HUES64 (cell line): ENCODE results near the gene BIRC3.

Experiments
- H3K27ac ChIP-seq: 2 replicates; pipeline ENCODE4 v1.7.0; 2013; ENCODE audit warnings: low read depth, low read length, inconsistent platforms
- H3K27me3 ChIP-seq: 2 replicates; pipeline ENCODE4 v1.6.1; 2013; ENCODE audit warnings: mild to moderate bottlenecking, low read length; ENCODE audit not compliant: insufficient read depth
- H3K36me3 ChIP-seq: 2 replicates; pipeline ENCODE4 v1.6.1; 2013; ENCODE audit warnings: mild to moderate bottlenecking, low read length; ENCODE audit not compliant: insufficient read depth
- H3K4me1 ChIP-seq: 2 replicates; pipeline ENCODE4 v1.6.1; 2013; ENCODE audit warnings: mild to moderate bottlenecking, low read length, moderate library complexity; ENCODE audit not compliant: insufficient read depth
- H3K4me3 ChIP-seq: 2 replicates; pipeline ENCODE4 v1.5.1; 2013; ENCODE audit warnings: mild to moderate bottlenecking, low read length, moderate library complexity
- H3K9ac ChIP-seq: 2 replicates; pipeline ENCODE4 v1.6.1; 2013; ENCODE audit warnings: mild to moderate bottlenecking, low read depth, low read length
- H3K9me3 ChIP-seq: 2 replicates; pipeline ENCODE4 v1.6.1; 2013; ENCODE audit warnings: low read depth, low read length; ENCODE audit not compliant: insufficient read depth
- WGBS: fragments of 150-250, 120-280 bp; methylation state at CpG from one replicate; pipeline ENCODE4 v1.1.7; 2013; ENCODE audit warnings: missing lambda C conversion rate; 5-methylcytosine and 5-hydroxymethylcytosine counted together

Gene BIRC3

GRCh38 chr11:102313238-102313940, 3.9 kb upstream of the BIRC3 start:
- Histone ChIP-seq H3K9me3 (no peaks in the 10 kb centered on the region), H3K9ac (no peak overlapping the region), H3K27ac (no peak overlapping the region), H3K4me3 (no peak overlapping the region), H3K4me1 (no peaks in the 10 kb centered on the region), H3K36me3 (no peaks in the 10 kb centered on the region), H3K27me3 (peaks cover 9% of the 10 kb centered on the region)
- WGBS = 79% methylated on average over 4 of the region's 4 CpGs

- no peak overlapping the region for H3K27ac ChIP-seq
- H3K4me1 ChIP-seq = no peaks in the 10 kb centered on the region
- no peaks in the 10 kb centered on the region for H3K9me3 ChIP-seq
- 94% methylated on average over 2 of the region's 2 CpGs for WGBS
- peaks cover 13% of the 10 kb centered on the region for H3K27me3 ChIP-seq
- H3K36me3 ChIP-seq = no peaks in the 10 kb centered on the region
- H3K4me3 ChIP-seq = no peak overlapping the region
- H3K9ac ChIP-seq = no peak overlapping the region
Observed at GRCh38 chr11:102314784-102315183, 2.5 kb upstream of the BIRC3 start.

- Histone ChIP-seq H3K4me1 (no peaks in the 10 kb centered on the region), H3K27ac (no peak overlapping the region), H3K36me3 (no peaks in the 10 kb centered on the region), H3K27me3 (peaks cover 13% of the 10 kb centered on the region), H3K4me3 (no peak overlapping the region), H3K9me3 (no peaks in the 10 kb centered on the region), H3K9ac (no peak overlapping the region)
- 87% methylated on average over 4 of the region's 4 CpGs for WGBS
Observed at GRCh38 chr11:102316346-102316904, 859 bp upstream of the BIRC3 start.

GRCh38 chr11:102317768-102318103, 452 bp downstream of the BIRC3 start:
- 0 out of 2 replicates have a peak overlapping the region, but pooled peaks have one; percentile 3 for H3K9ac ChIP-seq
- H3K36me3 ChIP-seq = no peaks in the 10 kb centered on the region
- WGBS = 60% methylated on average over 5 of the region's 7 CpGs
- H3K4me3 ChIP-seq = peak overlapping the region; percentile 69
- no peak overlapping the region for H3K27ac ChIP-seq
- no peaks in the 10 kb centered on the region for H3K4me1 ChIP-seq
- H3K27me3 ChIP-seq = peaks cover 13% of the 10 kb centered on the region
- H3K9me3 ChIP-seq = no peaks in the 10 kb centered on the region

GRCh38 chr11:102318469-102318868, 1.2 kb downstream of the BIRC3 start:
- Histone ChIP-seq H3K4me3 (no peak overlapping the region), H3K27ac (no peak overlapping the region), H3K9ac (no peak overlapping the region), H3K4me1 (no peaks in the 10 kb centered on the region), H3K36me3 (no peaks in the 10 kb centered on the region), H3K9me3 (no peaks in the 10 kb centered on the region), H3K27me3 (peaks cover 13% of the 10 kb centered on the region)
- WGBS = 96% methylated on average over 1 of the region's 1 CpG

- Histone ChIP-seq H3K9me3 (no peaks in the 10 kb centered on the region), H3K36me3 (no peaks in the 10 kb centered on the region), H3K4me3 (no peak overlapping the region), H3K9ac (no peak overlapping the region), H3K4me1 (no peaks in the 10 kb centered on the region), H3K27ac (no peak overlapping the region), H3K27me3 (peaks cover 13% of the 10 kb centered on the region)
- 94% methylated on average over 2 of the region's 2 CpGs for WGBS
Observed at GRCh38 chr11:102319544-102319943, 2.3 kb downstream of the BIRC3 start.

- H3K9me3 ChIP-seq = no peaks in the 10 kb centered on the region
- H3K4me3 ChIP-seq = no peak overlapping the region
- no peaks in the 10 kb centered on the region for H3K4me1 ChIP-seq
- H3K27ac ChIP-seq = no peak overlapping the region
- H3K36me3 ChIP-seq = no peaks in the 10 kb centered on the region
- no peak overlapping the region for H3K9ac ChIP-seq
- peaks cover 13% of the 10 kb centered on the region for H3K27me3 ChIP-seq
Observed at GRCh38 chr11:102320188-102320587, 2.9 kb downstream of the BIRC3 start.

GRCh38 chr11:102320679-102321078, 3.4 kb downstream of the BIRC3 start:
- Histone ChIP-seq H3K36me3 (no peaks in the 10 kb centered on the region), H3K4me1 (no peaks in the 10 kb centered on the region), H3K4me3 (no peak overlapping the region), H3K9ac (no peak overlapping the region), H3K9me3 (no peaks in the 10 kb centered on the region), H3K27ac (no peak overlapping the region), H3K27me3 (peaks cover 13% of the 10 kb centered on the region)

- H3K36me3 ChIP-seq = no peaks in the 10 kb centered on the region
- 71% methylated on average over 1 of the region's 2 CpGs for WGBS
- no peak overlapping the region for H3K4me3 ChIP-seq
- H3K27ac ChIP-seq = no peak overlapping the region
- H3K4me1 ChIP-seq = no peaks in the 10 kb centered on the region
- H3K9me3 ChIP-seq = no peaks in the 10 kb centered on the region
- H3K27me3 ChIP-seq = peaks cover 12% of the 10 kb centered on the region
- no peak overlapping the region for H3K9ac ChIP-seq
Observed at GRCh38 chr11:102322560-102322959, 5.3 kb downstream of the BIRC3 start.

- no peaks in the 10 kb centered on the region for H3K9me3 ChIP-seq
- H3K36me3 ChIP-seq = no peaks in the 10 kb centered on the region
- H3K27ac ChIP-seq = no peak overlapping the region
- no peak overlapping the region for H3K9ac ChIP-seq
- H3K4me1 ChIP-seq = no peaks in the 10 kb centered on the region
- H3K27me3 ChIP-seq = peaks cover under 1% of the 10 kb centered on the region; the same call in 1 of the 2 replicates
- no peak overlapping the region for H3K4me3 ChIP-seq
- WGBS = no CpG with 5 or more reads among the region's 1 CpG
Observed at GRCh38 chr11:102323542-102324251, 6.4 kb downstream of the BIRC3 start.

- no peaks in the 10 kb centered on the region for H3K27me3 ChIP-seq
- no peaks in the 10 kb centered on the region for H3K36me3 ChIP-seq
- no peak overlapping the region for H3K4me3 ChIP-seq
- no peak overlapping the region for H3K27ac ChIP-seq
- H3K9me3 ChIP-seq = no peaks in the 10 kb centered on the region
- 86% methylated on average over 2 of the region's 3 CpGs for WGBS
- H3K4me1 ChIP-seq = no peaks in the 10 kb centered on the region
- H3K9ac ChIP-seq = no peak overlapping the region
Observed at GRCh38 chr11:102325088-102325487, 7.8 kb downstream of the BIRC3 start.
